ENCODE data around the gene CLTCL1. TPM values are rescaled to one million over a fixed set of nuclear protein-coding genes. Genes with fewer than 3 reads are reported as not detected.

CLTCL1 gene
- polyA plus RNA-seq, 5 donors, result 7.4 to 10.2 (median 9.0) TPM

- no peak for DNase-seq
Observed at GRCh38 chr22:19150482-19151328, 140.8 kb downstream of the CLTCL1 start.

GRCh38 chr22:19149991-19150390 is 141.5 kb downstream of the CLTCL1 start, which contains the start of gene GSC2:
GSC2 (minus strand) TSS chr22:19150292; CDS start chr22:19150283, 9 bp downstream.
- DNase-seq, result no peak

GRCh38 chr22:19149047-19149883 is 142.3 kb downstream of the CLTCL1 start:
- DNase-seq, result no peak

- DNase-seq, result no peak
Observed at GRCh38 chr22:19148417-19149046, 143.0 kb downstream of the CLTCL1 start.

- no peak for DNase-seq
Observed at GRCh38 chr22:19147195-19147780, 144.2 kb downstream of the CLTCL1 start.

GRCh38 chr22:19146215-19146968 is 145.1 kb downstream of the CLTCL1 start:
- DNase-seq, result no peak

- DNase-seq, result no peak
Observed at GRCh38 chr22:19143967-19144400, 147.5 kb downstream of the CLTCL1 start.

GRCh38 chr22:19143212-19143611 is 148.3 kb downstream of the CLTCL1 start:
- DNase-seq, result no peak

- no peak for DNase-seq
Observed at GRCh38 chr22:19142394-19142793, 149.1 kb downstream of the CLTCL1 start.

GRCh38 chr22:19139974-19140373 is 151.5 kb downstream of the CLTCL1 start:
- no peak for DNase-seq

- no peak for DNase-seq
Observed at GRCh38 chr22:19139001-19139356, 152.5 kb downstream of the CLTCL1 start.

- DNase-seq, result no peak
Observed at GRCh38 chr22:19138217-19139000, 153.1 kb downstream of the CLTCL1 start.

- no peak for DNase-seq
Observed at GRCh38 chr22:19137384-19138216, 153.9 kb downstream of the CLTCL1 start.

- no peak for DNase-seq
Observed at GRCh38 chr22:19136915-19137314, 154.6 kb downstream of the CLTCL1 start.

GRCh38 chr22:19134874-19135273 is 156.6 kb downstream of the CLTCL1 start:
- DNase-seq, result no peak

- DNase-seq, result no peak
Observed at GRCh38 chr22:19134176-19134831, 157.2 kb downstream of the CLTCL1 start.

- no peak for DNase-seq
Observed at GRCh38 chr22:19133561-19133960, 158.0 kb downstream of the CLTCL1 start.

GRCh38 chr22:19132693-19133400 is 158.7 kb downstream of the CLTCL1 start:
- no peak for DNase-seq
